Measurements from ENCODE around the gene MACROD2. TPM values are rescaled to one million over a fixed set of nuclear protein-coding genes. Genes with fewer than 3 reads are reported as not detected.
"Not testable (repeated sequence)": the region's sequence is repeated elsewhere in the genome, so short reads cannot be mapped to it uniquely, and the experiment has no call there.

Gene MACROD2
- polyA plus RNA-seq, 1 donor: 3.9 TPM

- no peak for DNase-seq
These were observed 1997.2 kb downstream of the MACROD2 start for GRCh38 chr20:15992564-15992963.

GRCh38 chr20:16000112-16000511 lies 2004.8 kb downstream of the MACROD2 start:
- no peak for DNase-seq

DNA sequence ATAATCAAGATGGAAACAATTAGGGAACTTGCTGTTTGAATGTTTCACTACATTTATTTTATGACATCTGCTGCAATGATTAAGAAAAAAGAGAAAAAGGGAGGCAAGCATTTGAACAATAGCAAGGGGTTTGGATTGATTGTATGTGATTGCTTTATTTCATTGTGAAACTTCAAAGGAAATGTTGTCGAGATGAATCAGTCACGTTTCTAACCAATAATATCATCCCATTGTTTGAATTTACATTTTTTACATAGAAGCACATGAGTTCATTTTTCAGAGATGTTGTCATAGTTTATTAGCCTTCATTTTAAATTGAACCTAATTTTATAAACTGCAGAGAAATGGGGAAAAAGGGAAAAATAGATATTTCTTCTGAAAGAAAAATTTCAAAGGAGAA lies 2006.0 kb downstream of the MACROD2 start:
- no peak for DNase-seq

GRCh38 chr20:16003310-16003709 lies 2008.0 kb downstream of the MACROD2 start:
- no peak for DNase-seq

- DNase-seq: no peak
These were observed 2009.0 kb downstream of the MACROD2 start for GRCh38 chr20:16004108-16004854.

GRCh38 chr20:16005021-16005914 lies 2010.0 kb downstream of the MACROD2 start:
- DNase-seq: no peak

DNA sequence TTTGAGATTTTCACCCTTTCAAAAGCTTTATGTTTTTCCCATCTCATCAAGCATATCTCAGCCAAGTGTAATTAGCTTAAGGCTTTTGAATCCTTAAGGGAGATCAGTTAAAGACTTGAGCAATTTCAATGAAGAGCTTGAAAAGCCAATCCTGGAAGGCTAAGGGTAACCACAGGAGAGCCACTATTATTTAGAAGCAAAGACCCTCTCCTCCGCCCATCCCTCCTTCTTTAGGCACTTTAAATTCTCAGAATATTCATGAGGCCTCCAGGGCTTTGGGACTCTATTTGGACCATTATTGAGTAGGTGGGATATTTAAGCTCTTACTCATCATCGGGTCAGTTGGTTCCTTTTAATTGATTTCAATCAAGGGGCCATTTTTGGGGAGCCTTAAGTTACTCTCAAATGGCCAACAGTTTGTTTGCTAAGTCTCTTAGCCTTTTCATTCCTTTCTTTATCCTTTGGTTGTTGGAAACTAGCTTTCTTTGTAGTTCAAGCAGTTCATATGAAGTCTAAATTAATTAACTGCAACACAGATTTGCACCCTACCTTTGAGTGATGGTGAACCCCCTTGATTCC lies 2010.7 kb downstream of the MACROD2 start:
- DNase-seq: no peak

- DNase-seq: no peak
These were observed 2011.8 kb downstream of the MACROD2 start for GRCh38 chr20:16007164-16007563.

DNA sequence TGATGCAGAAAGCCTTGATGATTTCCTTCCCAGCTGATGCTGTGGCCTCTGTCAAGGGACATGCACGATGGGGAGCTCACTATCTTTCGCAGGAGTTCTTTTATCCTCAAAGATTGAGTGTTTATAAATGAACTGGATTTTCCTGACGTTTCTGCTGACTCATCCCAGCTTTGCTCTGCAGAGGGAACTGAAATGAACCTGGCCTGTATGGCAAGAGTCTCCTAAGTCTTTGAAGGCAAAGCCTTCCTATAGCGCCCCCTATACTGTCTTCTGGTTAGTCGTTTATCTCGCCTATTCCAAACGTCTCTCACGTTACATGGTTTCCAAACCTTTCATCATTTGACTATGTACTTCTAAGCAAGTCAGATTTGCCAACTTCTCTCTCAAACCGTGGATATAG lies 2012.6 kb downstream of the MACROD2 start:
- no peak for DNase-seq

DNA sequence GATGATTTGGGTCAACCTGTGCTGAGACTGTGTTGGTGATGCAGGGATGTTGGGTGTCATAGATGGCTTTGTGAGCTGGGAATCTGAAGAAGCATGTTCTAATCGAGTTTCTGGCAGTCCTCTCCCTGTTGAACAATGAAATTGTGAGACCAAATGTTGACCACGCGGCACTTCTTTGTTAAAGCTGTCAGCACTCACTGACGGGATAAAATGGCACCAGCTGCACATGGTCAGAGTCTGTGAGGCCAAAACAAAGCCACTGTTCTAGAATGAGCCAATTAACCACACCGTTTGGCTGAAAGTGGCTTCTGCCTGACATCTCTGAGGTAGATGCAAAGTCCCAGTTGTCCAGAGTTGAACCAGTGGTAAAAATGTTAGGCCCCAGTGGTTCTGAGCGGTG lies 2015.7 kb downstream of the MACROD2 start:
- DNase-seq: no peak

DNA sequence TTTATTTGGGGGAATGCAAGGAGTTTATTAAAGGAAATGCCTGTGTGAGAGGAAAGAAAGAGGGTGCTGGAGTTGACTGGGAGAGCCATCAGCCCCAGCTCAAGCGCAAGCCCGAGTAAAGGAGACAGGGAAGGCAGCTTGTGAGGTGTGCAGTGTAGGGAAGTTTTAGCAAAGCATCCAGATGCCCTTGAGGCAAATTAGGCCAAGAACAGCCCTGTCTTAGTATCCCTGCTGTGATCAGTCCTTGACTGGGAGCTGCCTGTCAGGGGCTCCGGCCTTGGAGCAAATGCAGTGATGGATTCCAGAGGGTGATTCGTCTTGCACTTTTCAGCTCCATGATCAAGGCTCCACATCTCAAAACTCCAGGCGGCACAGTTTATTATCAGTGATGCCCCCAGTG lies 2016.2 kb downstream of the MACROD2 start:
- no peak for DNase-seq

DNA sequence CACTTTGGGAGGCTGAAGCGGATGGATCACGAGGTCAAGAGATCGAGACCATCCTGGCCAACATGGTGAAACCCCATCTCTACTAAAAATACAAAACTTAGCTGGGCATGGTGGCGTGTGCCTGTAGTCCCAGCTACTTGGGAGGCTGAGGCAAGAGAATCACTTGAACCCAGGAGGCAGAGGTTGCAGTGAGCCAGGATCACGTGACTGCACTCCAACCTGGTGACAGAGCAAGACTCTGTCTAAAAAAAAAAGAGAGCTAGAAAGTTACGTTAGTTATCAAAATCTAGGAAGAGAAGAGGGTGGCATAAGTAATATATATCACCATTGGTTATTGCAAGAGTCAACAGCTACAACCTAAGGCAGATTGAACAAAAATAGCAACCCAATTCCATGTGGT lies 2017.6 kb downstream of the MACROD2 start:
- not testable (repeated sequence) for DNase-seq

GRCh38 chr20:16013631-16014030 lies 2018.3 kb downstream of the MACROD2 start:
- DNase-seq: no peak

- DNase-seq: no peak
These were observed 2019.1 kb downstream of the MACROD2 start for GRCh38 chr20:16014436-16014835.

- DNase-seq: no peak
These were observed 2022.3 kb downstream of the MACROD2 start for GRCh38 chr20:16017656-16018055.

DNA sequence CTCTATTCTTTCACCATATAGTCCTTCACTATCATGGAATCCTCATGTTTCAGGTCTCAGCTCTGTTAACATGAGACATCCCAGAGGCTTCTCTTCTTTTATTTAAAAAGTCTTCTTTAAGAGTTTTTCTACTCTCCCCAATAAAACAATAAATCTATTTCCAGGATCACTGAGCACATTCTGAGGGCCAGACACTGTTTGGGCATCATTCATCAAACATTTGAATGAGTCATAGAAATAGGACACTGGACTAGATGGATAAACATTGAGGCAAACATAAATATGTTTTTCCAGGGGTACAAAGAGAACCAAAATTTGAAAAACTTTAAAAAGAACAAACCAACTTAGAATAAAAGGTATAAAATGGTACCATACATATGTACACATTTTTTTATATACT lies 2023.6 kb downstream of the MACROD2 start:
- DNase-seq: no peak

DNA sequence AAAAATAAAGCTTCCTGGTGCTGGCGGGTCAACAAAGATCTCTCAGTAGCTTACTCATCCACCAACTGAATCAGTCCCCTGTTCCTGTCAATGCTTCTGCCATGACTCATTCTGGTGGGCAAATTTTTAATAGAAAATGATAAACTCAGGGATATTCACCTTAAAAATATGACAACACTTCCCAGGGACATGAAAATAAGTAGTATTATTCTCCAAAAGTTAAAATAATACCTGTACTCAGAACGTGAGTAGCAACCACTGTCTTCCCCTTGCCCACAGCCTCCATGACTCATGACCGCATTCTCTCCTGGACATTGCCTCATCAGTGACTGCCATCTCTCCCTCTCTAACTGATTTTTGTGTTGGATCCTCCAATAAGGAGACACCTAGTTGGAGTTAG lies 2025.7 kb downstream of the MACROD2 start:
- DNase-seq: no peak

DNA sequence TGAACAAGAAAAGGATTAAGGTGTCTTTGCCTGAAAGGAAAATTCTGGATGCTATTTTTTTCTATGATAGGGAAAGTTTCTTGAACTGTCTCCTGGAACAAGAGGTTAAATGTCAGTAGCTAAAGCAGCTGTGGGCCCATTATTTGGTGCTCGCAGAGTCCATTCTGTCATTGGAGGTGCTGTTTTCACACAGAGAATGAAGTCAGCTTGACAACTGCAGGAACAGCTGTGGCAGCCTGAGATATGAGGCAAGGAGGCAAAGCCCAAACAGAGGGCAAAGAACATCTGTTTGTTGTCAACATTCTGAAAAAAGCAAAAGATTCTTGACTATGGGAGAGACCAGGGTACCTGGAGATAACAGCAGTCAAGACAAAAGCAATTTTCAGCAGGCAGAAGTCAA lies 2029.8 kb downstream of the MACROD2 start:
- no peak for DNase-seq

DNA sequence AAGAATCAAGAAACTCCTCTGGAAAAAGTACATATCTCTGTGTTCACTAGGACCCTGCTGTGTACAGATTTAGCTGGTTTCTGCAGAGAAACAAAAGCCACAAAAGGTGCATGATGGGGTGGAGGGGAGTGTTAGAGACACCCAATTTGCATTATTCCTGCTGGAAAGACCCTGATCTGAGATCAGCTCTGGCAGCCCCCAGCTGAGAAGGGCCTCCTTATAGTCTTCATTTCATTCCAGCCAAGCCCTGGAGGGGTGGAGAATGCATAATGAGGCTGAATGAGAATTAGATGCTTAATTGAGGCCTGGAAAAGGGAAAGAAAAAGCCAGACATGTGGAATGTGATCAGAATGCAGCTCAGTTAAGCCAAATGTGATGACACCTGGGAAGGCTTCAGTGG lies 2032.4 kb downstream of the MACROD2 start:
- no peak for DNase-seq

DNA sequence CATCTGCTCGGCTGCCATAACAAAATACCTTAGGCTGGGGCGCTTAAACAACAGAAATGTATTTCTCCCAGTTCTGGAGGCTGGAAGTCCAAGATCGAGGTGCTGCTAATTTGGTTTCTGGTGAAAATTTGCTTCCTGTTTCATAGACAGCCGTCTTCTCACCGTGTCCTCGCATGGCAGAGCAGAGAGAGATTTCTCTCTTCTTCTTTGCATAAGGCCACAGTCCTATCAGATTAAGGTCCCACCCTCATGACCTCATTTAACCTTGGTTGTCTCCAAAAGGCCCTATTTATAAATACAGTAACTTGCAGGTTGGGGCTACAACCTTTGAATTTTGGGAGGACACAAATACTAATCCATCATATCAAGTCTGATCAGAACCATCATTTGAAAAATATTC lies 2033.6 kb downstream of the MACROD2 start:
- DNase-seq: no peak

GRCh38 chr20:16030253-16030652 lies 2034.9 kb downstream of the MACROD2 start:
- DNase-seq: no peak

DNA sequence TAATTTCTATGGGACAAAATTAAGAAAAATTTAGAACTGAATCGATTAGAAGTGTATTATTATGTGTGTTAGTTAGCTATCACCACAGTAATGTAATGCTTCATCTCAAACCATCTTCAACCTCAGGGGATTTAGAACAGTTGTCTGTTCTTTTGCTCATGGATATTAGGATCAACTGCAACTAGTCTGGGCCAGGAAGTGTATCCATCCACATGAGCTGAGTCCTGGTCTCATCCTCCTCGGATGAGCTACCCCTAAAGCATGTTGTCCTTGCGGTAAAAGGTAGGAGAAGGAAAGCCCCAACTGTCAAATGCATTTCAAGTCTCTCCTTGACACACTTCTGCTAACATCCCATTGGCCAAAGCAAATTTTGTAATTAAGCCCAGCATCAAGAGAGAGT lies 2040.3 kb downstream of the MACROD2 start:
- DNase-seq: no peak

DNA sequence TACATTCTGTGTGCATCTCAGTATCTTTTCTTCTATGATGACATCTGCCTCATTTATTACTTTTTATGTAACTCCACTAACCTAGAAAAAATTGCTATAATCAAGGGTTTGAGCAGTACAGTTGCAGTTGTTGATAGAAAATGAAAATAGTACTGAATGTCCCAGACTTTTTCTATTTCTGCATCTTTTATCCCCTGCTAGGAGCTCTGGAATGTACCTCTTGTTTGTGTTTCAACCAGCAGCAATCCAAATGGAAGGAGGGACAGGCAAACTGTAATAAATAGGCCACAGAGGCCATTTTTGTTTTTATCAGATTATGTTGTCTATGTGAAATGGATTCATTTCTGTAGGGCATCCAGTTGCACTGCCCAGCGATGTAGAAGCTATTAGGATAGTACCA lies 2041.0 kb downstream of the MACROD2 start:
- DNase-seq: no peak

DNA sequence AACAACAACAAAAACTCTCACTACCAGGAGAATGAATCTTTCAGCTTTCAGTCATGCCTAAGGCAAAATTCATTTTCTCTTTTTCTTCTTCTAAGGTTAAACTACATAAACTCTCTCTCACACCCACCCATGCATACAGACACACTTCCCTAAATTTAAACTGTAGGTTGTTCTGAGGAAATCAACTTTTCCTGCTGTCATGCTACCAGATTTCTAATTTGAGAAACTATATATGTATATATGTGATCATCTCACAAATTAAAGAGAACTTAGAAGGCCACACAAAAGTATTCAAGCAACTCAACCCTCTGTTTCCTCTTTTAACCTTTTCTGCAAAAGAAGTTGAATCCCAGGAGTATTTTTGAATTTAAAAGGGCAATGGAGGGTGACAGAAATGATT lies 2045.4 kb downstream of the MACROD2 start:
- no peak for DNase-seq
